Endodermal cell (in vitro differentiated cells): ENCODE data around the gene SHCBP1. TPM values are rescaled to one million over a fixed set of nuclear protein-coding genes. Genes with fewer than 3 reads are reported as not detected.
"Not testable (repeated sequence)": the region's sequence is repeated elsewhere in the genome, so short reads cannot be mapped to it uniquely, and the experiment has no call there.

Source experiments
- DNase-seq: peaks from one replicate; pipeline ENCODE4 v3.0.0-alpha.2; 2017
- H3K27ac ChIP-seq: 2 replicates; pipeline ENCODE4 v1.5.1; 2013; ENCODE audit warnings: mild to moderate bottlenecking, low read depth, low read length, moderate library complexity
- H3K27me3 ChIP-seq: 2 replicates; pipeline ENCODE4 v1.6.1; 2013; ENCODE audit warnings: mild to moderate bottlenecking, low read length, moderate library complexity; ENCODE audit not compliant: insufficient read depth, control insufficient read depth, poor library complexity, severe bottlenecking
- H3K36me3 ChIP-seq: 2 replicates; pipeline ENCODE4 v1.7.0; 2013; ENCODE audit warnings: mild to moderate bottlenecking, low read length, moderate library complexity; ENCODE audit not compliant: control insufficient read depth, insufficient read depth
- H3K4me1 ChIP-seq: one replicate; pipeline ENCODE4 v1.7.0; 2013; ENCODE audit warnings: low read length; ENCODE audit not compliant: control insufficient read depth, insufficient read depth
- H3K4me3 ChIP-seq: 2 replicates; pipeline ENCODE4 v1.5.1; 2013; ENCODE audit warnings: mild to moderate bottlenecking, low read length, moderate library complexity
- H3K9ac ChIP-seq: 2 replicates; pipeline ENCODE4 v1.6.1; 2013; ENCODE audit warnings: mild to moderate bottlenecking, low read length, moderate library complexity; ENCODE audit not compliant: poor library complexity, severe bottlenecking; ENCODE audit errors: extremely low read depth
- H3K9me3 ChIP-seq: 2 replicates; pipeline ENCODE4 v1.6.1; 2013; ENCODE audit warnings: mild to moderate bottlenecking, low read length, moderate library complexity; ENCODE audit not compliant: control insufficient read depth
- H3K27ac Mint-ChIP-seq: 2 replicates; pipeline ENCODE4 v1.8.0; 2020; ENCODE audit warnings: mixed read lengths
- H3K27me3 Mint-ChIP-seq: 2 replicates; pipeline ENCODE4 v1.8.0; 2021; ENCODE audit warnings: mild to moderate bottlenecking, mixed read lengths; ENCODE audit not compliant: insufficient read depth
- H3K36me3 Mint-ChIP-seq: 2 replicates; pipeline ENCODE4 v1.8.0; 2020; ENCODE audit warnings: low read depth, mixed read lengths
- H3K4me1 Mint-ChIP-seq: 2 replicates; pipeline ENCODE4 v1.8.0; 2020; ENCODE audit warnings: mixed read lengths
- H3K4me3 Mint-ChIP-seq: 2 replicates; pipeline ENCODE4 v1.8.0; 2020; ENCODE audit warnings: mild to moderate bottlenecking, moderate library complexity, mixed read lengths
- H3K9me3 Mint-ChIP-seq: 2 replicates; pipeline ENCODE4 v1.8.0; 2020; ENCODE audit warnings: mild to moderate bottlenecking, mixed read lengths
- CTCF ChIP-seq: fragments of 200-600 bp; sonication (generic); conservative IDR thresholded peaks from 2 replicates; pipeline ENCODE4 v1.5.0; 2021; ENCODE audit warnings: antibody characterized with exemption, mild to moderate bottlenecking
- WGBS, 2 experiments: methylation state at CpG; one replicate each; pipeline versions ENCODE4 v1.1.5 to v1.1.7; 2013; ENCODE audit warnings: missing lambda C conversion rate in 2 of 2, mixed read lengths in 1 of 2; ENCODE audit not compliant: insufficient coverage in 1 of 2, insufficient read length in 1 of 2; 5-methylcytosine and 5-hydroxymethylcytosine counted together
- total RNA-seq, 2 donors: library from RNA; stranded (reverse); fragmentation: NEBNext Ultra II Directional in 1 of 2; extraction: Animal tissue kit (Norgen Biotek cat#: 25700) in 1 of 2; gene quantifications; 2 replicates in 1 of 2; 3 replicates in 1 of 2; pipeline ENCODE4 v1.2.1, GENCODE V29; 2021

SHCBP1 gene
- total RNA-seq, 2 donors from 2014 or later = 15.1 to 17.2 TPM

DNA sequence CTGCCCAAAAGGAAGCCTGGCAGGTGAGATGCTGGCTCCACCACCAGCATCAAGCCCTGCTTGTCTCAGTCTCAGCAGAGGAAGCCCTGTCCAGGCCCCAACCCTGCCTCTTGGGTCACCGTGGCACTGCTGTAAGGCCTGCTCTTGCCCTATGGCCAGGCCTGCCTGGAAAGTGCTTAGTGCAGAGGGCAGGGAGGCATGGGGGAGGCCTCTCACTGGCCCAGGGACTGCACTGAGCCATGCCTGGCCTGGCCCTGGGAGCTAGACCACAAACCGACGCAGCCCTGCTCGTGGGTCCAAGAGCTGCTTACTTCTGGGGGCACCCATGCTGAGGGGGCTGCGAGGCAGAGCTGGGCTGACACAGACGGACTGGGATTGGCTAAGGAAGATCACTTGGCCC is 3.7 kb upstream of the SHCBP1 start:
- H3K36me3 ChIP-seq, H3K4me3 Mint-ChIP-seq, H3K9ac ChIP-seq, H3K4me3 ChIP-seq, H3K9me3 ChIP-seq, H3K27me3 Mint-ChIP-seq, H3K4me1 ChIP-seq, H3K36me3 Mint-ChIP-seq, H3K27ac ChIP-seq, H3K9me3 Mint-ChIP-seq, H3K27me3 ChIP-seq, H3K27ac Mint-ChIP-seq: not testable (repeated sequence)
- DNase-seq = peak; percentile 23
- peaks cover 16% of the 10 kb centered on the region for H3K4me1 Mint-ChIP-seq
- WGBS, 2 experiments = 92% methylated on average over 3 of the region's 6 CpGs; no CpG with 5 or more reads in 1 of the 2 experiments

DNA sequence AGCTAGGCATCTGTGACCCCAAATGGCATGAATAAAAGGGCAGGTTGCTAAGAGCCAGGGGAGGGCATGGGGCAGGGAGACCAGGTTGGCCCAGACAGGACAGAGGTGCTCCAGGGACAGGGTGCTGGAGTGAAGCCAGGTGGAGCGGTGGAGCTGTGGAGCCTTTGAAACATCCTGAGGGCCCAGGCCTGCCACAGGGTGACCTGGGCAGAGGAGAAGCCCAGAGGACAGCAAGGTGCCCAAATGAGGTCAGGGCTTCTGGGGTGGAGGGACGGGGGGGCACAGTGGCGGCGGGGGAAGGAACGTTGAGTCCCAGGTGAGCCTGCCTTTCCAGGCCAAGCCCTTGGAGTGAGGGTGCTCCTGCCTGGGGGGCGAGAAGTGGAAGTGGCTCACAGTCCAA is 2.5 kb upstream of the SHCBP1 start:
- H3K27me3 Mint-ChIP-seq, H3K4me1 ChIP-seq, H3K4me1 Mint-ChIP-seq, DNase-seq, H3K4me3 Mint-ChIP-seq, H3K36me3 ChIP-seq, H3K27ac ChIP-seq, H3K27me3 ChIP-seq, H3K4me3 ChIP-seq, H3K27ac Mint-ChIP-seq, H3K9ac ChIP-seq, H3K36me3 Mint-ChIP-seq, H3K9me3 Mint-ChIP-seq, H3K9me3 ChIP-seq: not testable (repeated sequence)
- WGBS, 2 experiments = 60% methylated on average over 1 of the region's 6 CpGs; no CpG with 5 or more reads in 1 of the 2 experiments

GRCh38 chr16:46623246-46623645 is 2.1 kb upstream of the SHCBP1 start:
- H3K27me3 Mint-ChIP-seq, H3K27me3 ChIP-seq, H3K9ac ChIP-seq, H3K4me3 Mint-ChIP-seq, H3K9me3 Mint-ChIP-seq, DNase-seq, H3K9me3 ChIP-seq, H3K4me3 ChIP-seq, H3K4me1 ChIP-seq, H3K27ac ChIP-seq, H3K36me3 ChIP-seq, H3K36me3 Mint-ChIP-seq, H3K4me1 Mint-ChIP-seq, H3K27ac Mint-ChIP-seq: not testable (repeated sequence)
- no CpG with 5 or more reads among the region's 8 CpGs for WGBS, 2 experiments
- TF ChIP-seq CTCF = peak; percentile 45

- peaks cover 17% of the 10 kb centered on the region for H3K36me3 ChIP-seq
- 96 to 100% methylated on average over 5 to 7 of the region's 7 CpGs for WGBS, 2 experiments
- no peak overlapping the region for H3K4me3 ChIP-seq
- no peak overlapping the region for H3K27ac Mint-ChIP-seq
- H3K27me3 Mint-ChIP-seq = no peaks in the 10 kb centered on the region
- peaks cover 11% of the 10 kb centered on the region for H3K36me3 Mint-ChIP-seq
- H3K4me3 Mint-ChIP-seq = peak overlapping the region; percentile 86
- peaks cover 2% of the 10 kb centered on the region for H3K4me1 ChIP-seq
- no peaks in the 10 kb centered on the region for H3K9me3 ChIP-seq
- H3K4me1 Mint-ChIP-seq = peaks cover 8% of the 10 kb centered on the region
- no peak overlapping the region for H3K27ac ChIP-seq
- DNase-seq = no peak
- H3K27me3 ChIP-seq = no peaks in the 10 kb centered on the region
- no peak overlapping the region for H3K9ac ChIP-seq
- no peak for TF ChIP-seq CTCF
- H3K9me3 Mint-ChIP-seq = no peaks in the 10 kb centered on the region
Observed at GRCh38 chr16:46621934-46622676, 926 bp upstream of the SHCBP1 start.
